GM15510 (cell line): ENCODE data around the gene SAP30.

Experiments used
- POLR2A ChIP-seq: IDR thresholded peaks from 3 replicates; pipeline ENCODE4 v1.6.1; 2011; ENCODE audit warnings: borderline replicate concordance; ENCODE audit not compliant: insufficient read length; ENCODE audit errors: extremely low read depth

SAP30 gene

GRCh38 chr4:173346074-173346473, 24.7 kb upstream of the SAP30 start:
- no peak for TF ChIP-seq POLR2A

- no peak for TF ChIP-seq POLR2A
Observed at GRCh38 chr4:173347467-173347866, 23.3 kb upstream of the SAP30 start.

- no peak for TF ChIP-seq POLR2A
Observed at GRCh38 chr4:173357939-173358338, 12.8 kb upstream of the SAP30 start.

GRCh38 chr4:173360587-173361221, 10.1 kb upstream of the SAP30 start:
- TF ChIP-seq POLR2A = no peak

- no peak for TF ChIP-seq POLR2A
Observed at GRCh38 chr4:173362666-173363065, 8.1 kb upstream of the SAP30 start.

GRCh38 chr4:173365359-173365996, 5.3 kb upstream of the SAP30 start:
- TF ChIP-seq POLR2A = no peak

GRCh38 chr4:173367285-173367684, 3.5 kb upstream of the SAP30 start:
- no peak for TF ChIP-seq POLR2A

- no peak for TF ChIP-seq POLR2A
Observed at GRCh38 chr4:173367946-173368345, 2.8 kb upstream of the SAP30 start.

GRCh38 chr4:173370130-173370476, 651 bp upstream of the SAP30 start:
- no peak for TF ChIP-seq POLR2A

- no peak for TF ChIP-seq POLR2A
Observed at GRCh38 chr4:173371292-173372192, 788 bp downstream of the SAP30 start.

- no peak for TF ChIP-seq POLR2A
Observed at GRCh38 chr4:173374588-173374987, 3.8 kb downstream of the SAP30 start.

GRCh38 chr4:173379929-173380328, 9.2 kb downstream of the SAP30 start:
- TF ChIP-seq POLR2A = no peak

- TF ChIP-seq POLR2A = no peak
Observed at GRCh38 chr4:173380987-173381386, 10.2 kb downstream of the SAP30 start.

- no peak for TF ChIP-seq POLR2A
Observed at GRCh38 chr4:173381610-173382009, 10.9 kb downstream of the SAP30 start.

- no peak for TF ChIP-seq POLR2A
Observed at GRCh38 chr4:173382349-173382748, 11.6 kb downstream of the SAP30 start.

GRCh38 chr4:173386751-173387150, 16.0 kb downstream of the SAP30 start:
- no peak for TF ChIP-seq POLR2A

- no peak for TF ChIP-seq POLR2A
Observed at GRCh38 chr4:173391701-173392100, 20.9 kb downstream of the SAP30 start.

GRCh38 chr4:173397604-173398003, 26.9 kb downstream of the SAP30 start:
- TF ChIP-seq POLR2A = no peak
